CD4-positive, alpha-beta T cell treated with Interleukin-15 for 4 hours (primary cell): Measurements from ENCODE around the gene MED12L.

Experiments used
- DNase-seq: peaks from one replicate; pipeline ENCODE4 v3.0.0-alpha.2; 2020; ENCODE audit warnings: low spot score

MED12L gene

GRCh38 chr3:151300539-151300938, 215.1 kb downstream of the MED12L start:
- DNase-seq = no peak

- DNase-seq = no peak
These were observed 216.3 kb downstream of the MED12L start for GRCh38 chr3:151301787-151302186.

GRCh38 chr3:151303751-151304150, 218.3 kb downstream of the MED12L start:
- DNase-seq = no peak

- DNase-seq = no peak
These were observed 219.8 kb downstream of the MED12L start for GRCh38 chr3:151305060-151305774.

- DNase-seq = no peak
These were observed 220.3 kb downstream of the MED12L start for GRCh38 chr3:151305775-151306151.

DNA sequence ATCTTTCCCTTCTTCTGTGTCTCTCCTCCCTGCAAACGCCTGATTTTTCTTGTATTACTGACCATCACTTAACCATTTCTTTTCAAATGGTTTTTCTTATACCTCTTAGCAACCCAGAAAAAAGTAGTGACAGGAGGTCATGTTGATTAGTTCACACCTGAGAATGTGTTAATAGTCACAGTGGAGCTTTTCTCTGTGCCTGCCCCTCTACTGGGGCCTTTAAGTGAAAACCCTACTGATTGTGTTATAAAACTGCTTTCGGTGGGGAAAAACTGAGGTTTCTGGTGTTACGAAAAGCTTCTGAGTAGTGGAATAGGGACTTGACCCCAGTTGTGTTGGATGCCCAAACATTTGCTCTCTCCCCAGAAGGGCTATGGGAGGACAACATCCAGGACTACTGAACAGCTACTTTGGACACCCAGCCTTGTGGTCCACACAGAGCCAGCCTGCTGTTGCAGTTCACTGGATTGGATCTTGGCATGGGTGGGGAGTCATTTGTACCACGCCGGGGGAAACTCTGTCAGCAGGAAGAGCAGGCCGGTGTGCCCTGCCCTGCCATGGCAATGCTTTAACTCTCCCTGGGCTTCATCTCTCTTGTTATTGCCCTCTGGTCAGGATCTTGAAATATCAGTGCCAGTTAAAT, 220.8 kb downstream of the MED12L start:
- no peak for DNase-seq

DNA sequence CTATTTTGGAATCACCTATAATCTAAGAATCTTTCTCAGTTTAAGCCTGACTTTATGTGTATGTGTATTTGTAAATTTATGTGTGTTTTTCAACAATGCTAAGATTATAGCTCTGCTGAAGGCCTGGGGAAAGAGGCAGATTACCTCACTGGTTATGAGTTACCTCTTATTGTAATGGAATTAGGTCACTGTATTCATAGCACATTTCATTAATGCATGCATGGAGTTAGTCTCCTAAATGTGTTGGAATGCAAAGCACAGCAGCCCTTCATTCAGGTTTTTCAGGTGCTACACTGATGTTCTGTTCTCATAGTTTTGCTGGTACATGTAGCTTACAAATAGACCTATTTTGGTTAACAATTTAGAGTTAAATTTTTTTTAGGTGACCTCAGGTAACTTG, 221.7 kb downstream of the MED12L start:
- no peak for DNase-seq

GRCh38 chr3:151307583-151308488, 222.4 kb downstream of the MED12L start:
- no peak for DNase-seq

DNA sequence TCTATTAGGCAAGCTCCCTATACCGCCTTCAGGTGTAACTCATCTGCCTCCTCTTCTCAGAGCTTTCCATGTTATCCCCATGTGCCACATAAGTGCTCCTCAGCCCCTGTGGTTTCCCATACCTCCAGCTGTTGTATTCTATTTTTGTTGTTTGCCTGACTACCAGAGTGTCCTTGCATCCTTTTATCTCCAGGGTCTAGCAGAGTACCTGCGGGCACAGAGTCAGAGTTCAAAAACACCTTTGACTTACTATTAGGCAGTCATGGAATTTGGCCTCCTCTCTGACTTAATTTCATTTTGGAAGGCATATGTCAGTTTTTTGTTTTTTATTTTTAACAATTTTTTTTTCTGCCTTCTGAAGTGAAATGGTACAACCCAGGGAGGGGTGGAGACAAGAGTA, 224.1 kb downstream of the MED12L start:
- DNase-seq = no peak

DNA sequence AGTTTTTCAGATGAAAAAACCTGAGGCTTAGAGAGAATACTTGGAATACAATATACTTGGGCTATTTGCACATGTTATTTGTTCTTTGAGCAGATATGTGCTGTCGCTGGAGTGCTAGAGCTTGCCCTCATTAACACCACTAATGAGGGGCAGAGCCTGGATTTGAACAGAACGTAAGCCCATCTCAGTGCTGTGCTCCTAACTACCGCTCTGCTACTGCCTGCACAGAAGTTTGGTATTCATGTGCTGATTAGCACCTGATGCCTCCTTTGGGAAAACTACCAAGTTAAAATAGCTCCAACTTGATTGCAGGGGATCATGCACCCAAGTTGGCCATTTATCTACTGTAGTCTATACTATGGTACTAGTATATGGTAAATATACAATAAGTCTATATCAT, 227.5 kb downstream of the MED12L start:
- no peak for DNase-seq

GRCh38 chr3:151314137-151314536, 228.7 kb downstream of the MED12L start:
- no peak for DNase-seq

- DNase-seq = no peak
These were observed 229.1 kb downstream of the MED12L start for GRCh38 chr3:151314593-151314992.

DNA sequence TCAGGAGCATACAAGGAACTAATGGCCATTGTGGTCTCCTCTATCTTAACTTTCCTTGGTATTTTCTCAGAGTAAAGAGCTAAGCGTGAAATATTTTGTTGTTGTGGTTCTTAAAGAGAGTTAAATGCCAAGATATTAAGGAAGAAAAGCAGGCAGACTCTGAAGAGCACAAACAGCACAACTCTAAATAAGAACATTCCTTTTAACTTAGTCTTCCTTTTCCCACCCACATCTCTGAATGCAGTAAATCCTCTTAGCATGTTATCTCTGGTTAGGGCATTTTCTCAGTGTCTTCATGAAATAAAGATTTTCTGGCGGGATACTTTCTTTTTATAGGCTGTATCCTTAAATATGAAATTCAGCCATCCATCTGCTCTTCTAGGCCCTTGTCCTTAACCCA, 229.7 kb downstream of the MED12L start:
- DNase-seq = no peak

DNA sequence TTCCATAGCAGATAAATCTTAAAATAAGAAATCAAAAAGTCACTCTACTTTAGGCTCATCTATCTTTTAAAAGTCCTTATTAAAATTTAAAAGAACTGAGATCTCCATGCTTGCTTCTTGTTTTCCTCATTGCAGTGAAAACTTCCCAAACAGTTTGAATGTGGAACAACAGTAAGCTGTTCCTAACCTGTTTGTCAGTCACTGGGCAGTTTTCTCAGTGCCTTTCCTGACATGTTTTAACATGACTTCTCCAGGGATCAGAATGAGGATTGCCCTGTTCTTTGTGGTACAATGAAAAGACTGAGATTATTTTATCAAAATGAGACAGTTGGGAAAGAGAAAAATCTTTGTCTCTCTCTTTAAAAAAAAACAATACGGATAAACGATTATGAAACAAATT, 230.4 kb downstream of the MED12L start:
- no peak for DNase-seq

DNA sequence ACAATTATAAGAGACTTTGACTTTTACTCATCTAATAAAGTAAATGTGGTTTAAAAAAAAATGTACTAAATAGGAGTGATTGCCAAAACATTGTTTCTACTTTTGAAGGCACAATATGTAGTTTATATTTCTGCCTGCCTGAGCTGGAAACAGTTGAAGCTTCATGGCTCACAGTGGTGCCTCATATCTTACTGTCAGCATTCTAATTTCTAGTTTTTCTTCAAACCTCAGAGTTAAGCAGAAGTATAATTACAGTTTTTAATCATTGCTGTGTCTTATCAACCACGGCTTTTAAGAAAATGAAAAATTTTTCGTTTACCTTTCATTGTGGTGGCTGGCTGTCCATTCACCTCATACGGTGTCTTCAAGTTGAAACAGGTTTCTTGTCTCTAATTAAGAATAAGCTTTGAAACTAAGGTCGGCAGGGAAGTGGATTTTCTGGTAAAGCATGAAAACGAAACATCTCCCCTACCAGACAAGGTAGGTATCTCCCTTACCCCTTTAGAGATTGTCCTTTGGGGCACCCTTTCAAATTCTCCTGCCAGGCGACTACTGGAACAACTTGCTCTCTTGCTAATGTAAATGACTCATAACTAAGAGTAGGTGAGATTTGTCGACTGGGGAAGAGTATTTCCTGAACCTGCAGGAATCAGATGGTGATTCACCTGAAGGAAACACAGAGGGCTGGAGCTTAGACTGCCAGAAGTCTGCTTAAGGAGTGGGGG, 231.0 kb downstream of the MED12L start, which contains the start of gene GPR87:
TSS of gene GPR87 (minus strand) at position 554 of the 725 bp plus-strand sequence. CDS start 16,720 bp downstream, outside the sequence.
- DNase-seq = no peak

DNA sequence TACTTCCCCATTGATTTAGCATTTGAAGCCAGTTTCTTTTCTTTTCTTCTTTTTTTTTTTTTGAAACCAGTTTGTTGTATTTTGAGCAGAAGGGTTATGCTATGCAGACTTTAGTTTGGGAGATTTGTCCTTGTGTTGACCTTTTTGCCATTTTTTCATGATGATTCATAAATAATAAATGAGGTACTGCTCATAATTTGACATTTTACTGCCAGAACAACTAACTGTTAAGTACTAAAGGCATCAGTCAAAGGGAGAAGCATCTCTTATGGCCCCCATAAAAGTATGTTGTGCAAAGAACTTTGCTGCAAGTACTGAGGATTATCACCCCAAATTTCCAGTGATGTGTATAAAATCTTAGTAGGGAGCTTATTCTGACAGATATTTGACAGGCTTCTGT, 232.8 kb downstream of the MED12L start:
- DNase-seq = no peak

DNA sequence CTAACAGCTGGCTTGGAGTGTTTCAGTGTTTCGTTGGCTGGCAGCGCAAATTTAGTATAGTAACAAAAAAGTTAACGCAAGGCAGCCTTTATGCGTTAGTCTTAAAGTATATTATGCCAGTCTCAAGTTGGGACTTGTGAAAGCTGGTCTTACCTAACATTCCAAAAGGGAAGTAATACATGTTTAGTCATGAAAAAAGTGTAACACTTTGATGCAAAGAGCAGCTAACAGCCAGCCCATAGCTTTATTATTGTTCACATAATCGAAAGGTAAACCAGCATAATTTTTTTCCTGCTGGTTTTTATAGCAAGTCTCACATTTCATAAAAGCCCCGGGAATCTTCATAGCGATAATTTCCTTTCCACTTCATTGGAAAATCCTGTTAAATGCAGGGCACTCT, 233.5 kb downstream of the MED12L start:
- DNase-seq = no peak

DNA sequence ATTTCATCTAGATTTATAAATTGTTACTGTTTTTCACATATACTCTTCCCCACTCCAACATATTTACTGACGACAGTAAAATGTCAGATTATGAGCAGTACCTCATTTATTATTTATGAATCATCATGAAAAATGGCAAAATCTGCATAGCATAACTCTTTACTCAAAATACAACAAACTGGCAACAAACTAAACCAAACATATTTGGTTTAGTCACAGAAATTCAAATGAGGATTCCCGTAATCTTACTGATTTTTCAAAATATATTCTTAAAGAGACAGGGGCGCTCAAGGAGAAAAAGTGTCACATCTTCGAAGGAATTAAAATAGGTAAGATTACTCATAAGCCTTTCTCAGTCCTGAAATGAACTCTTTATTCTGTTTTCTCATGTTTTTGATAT, 234.2 kb downstream of the MED12L start:
- no peak for DNase-seq

GRCh38 chr3:151320131-151320530, 234.7 kb downstream of the MED12L start:
- DNase-seq = no peak

DNA sequence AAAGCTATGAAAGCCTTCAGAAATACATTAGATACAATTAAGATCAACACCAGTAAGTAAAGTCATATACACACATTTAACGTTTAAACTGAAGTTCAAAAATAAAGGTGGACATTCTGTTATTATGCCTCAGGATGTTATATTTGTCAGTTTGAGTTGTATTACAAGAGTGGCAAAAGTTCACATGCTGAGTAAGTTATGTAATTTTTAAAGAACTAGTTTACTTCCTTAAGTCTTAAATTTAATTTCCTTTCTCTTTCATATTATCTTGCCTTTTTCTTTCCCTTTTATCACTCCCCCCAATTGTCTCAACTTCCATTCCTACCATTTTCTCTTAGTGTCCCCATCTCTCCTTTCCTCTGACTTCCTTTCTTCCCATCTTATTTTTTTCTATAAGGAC, 236.1 kb downstream of the MED12L start:
- no peak for DNase-seq

GRCh38 chr3:151322511-151322910, 237.0 kb downstream of the MED12L start:
- DNase-seq = no peak

DNA sequence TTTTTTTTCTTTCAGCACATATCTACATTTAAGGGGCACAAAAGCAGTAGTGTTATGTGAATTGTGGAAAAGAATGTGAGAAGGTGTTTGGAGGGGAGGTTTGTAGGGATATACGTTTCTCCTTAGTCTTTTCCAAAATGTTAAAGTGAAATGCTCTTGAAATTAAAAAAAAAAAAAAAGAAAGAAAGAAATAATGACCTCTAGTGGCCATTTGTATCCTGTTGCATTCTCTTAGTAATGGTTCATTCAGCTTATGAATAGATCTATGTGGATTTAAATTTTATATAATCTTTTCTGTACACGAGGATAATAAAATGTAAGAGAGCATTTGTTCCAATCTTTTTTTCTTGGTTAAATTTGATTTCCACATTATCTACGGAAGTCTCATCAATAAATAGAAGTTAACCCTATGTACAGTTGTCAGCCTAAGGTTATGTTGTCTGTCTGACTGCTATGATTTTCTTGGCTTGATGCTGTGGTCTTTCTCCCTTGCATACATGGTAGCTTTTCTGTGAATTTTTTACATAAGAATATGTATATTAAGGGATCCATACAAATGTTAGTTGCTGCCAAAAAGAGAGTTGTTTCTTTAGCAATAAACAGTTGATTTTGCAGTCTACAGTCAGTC, 242.2 kb downstream of the MED12L start:
- DNase-seq = no peak
